Endothelial cell of umbilical vein (primary cell): ENCODE results near the gene HES3.

Experiments
- CTCF ChIP-seq, 2 donors: IDR thresholded peaks; 1 replicate in 1 of 2; 2 replicates in 1 of 2; pipeline ENCODE4 v1.5.1; 2011; ENCODE audit warnings: low read length in 2 of 2, mild to moderate bottlenecking in 2 of 2, moderate library complexity in 2 of 2, control low read depth in 1 of 2, inconsistent platforms in 1 of 2, low read depth in 1 of 2; ENCODE audit not compliant: insufficient read depth in 1 of 2; ENCODE audit errors: extremely low read depth in 1 of 2
- EZH2 ChIP-seq: IDR thresholded peaks from 2 replicates; pipeline ENCODE4 v1.6.1; 2012; ENCODE audit warnings: borderline replicate concordance, low read depth, mild to moderate bottlenecking, moderate library complexity, low read length, inconsistent platforms; ENCODE audit not compliant: severe bottlenecking
- FOS ChIP-seq: IDR thresholded peaks from 2 replicates; pipeline ENCODE4 v1.6.1; 2011; ENCODE audit warnings: mild to moderate bottlenecking, low read length, moderate library complexity, borderline replicate concordance; ENCODE audit not compliant: insufficient read depth
- GATA2 ChIP-seq: IDR thresholded peaks from 2 replicates; pipeline ENCODE4 v1.7.0; 2011; ENCODE audit warnings: low read depth, mild to moderate bottlenecking, moderate library complexity, mixed read lengths, low read length; ENCODE audit not compliant: insufficient read length, insufficient read depth
- MAX ChIP-seq: IDR thresholded peaks from 2 replicates; pipeline ENCODE4 v1.6.1; 2011; ENCODE audit not compliant: insufficient read depth, insufficient read length
- POLR2A ChIP-seq: IDR thresholded peaks from 2 replicates; pipeline ENCODE4 v1.6.1; 2012; ENCODE audit warnings: low read depth, mild to moderate bottlenecking, control low read depth, low read length
- POLR2AphosphoS5 ChIP-seq: IDR thresholded peaks from 2 replicates; pipeline ENCODE4 v1.6.1; 2012; ENCODE audit warnings: low read depth, mild to moderate bottlenecking, control low read depth, low read length, moderate library complexity; ENCODE audit not compliant: insufficient read depth

- TF ChIP-seq CTCF (IDR thresholded peaks at IDR 0.05; ENCODE audit: extremely low read depth in 1 of 2, insufficient read depth in 1 of 2, low read depth in 1 of 2, low read length in 2 of 2), result no peak
- no peak for TF ChIP-seq POLR2A
- no peak for TF ChIP-seq MAX
- no peak for TF ChIP-seq EZH2
- TF ChIP-seq FOS, result no peak
- TF ChIP-seq GATA2, result no peak
- no peak for TF ChIP-seq POLR2AphosphoS5
These were observed 5.2 kb downstream of the HES3 start for GRCh38 chr1:6248932-6249738.
